Neural cell (in vitro differentiated cells): ENCODE measurements around the gene P2RX1. TPM values are rescaled to one million over a fixed set of nuclear protein-coding genes. Genes with fewer than 3 reads are reported as not detected.

Experiments
- H2AFZ ChIP-seq: fragments of 200-600, 300-800 bp; sonication (generic), shearing (Covaris generic); 2 replicates; pipeline ENCODE4 v1.6.0; 2014; ENCODE audit warnings: low read depth, mild to moderate bottlenecking, antibody characterized with exemption, low read length, moderate library complexity
- H3F3A ChIP-seq: fragments of 200-600 bp; shearing (Covaris generic); 2 replicates; pipeline ENCODE4 v1.6.1; 2016; ENCODE audit warnings: mild to moderate bottlenecking, moderate library complexity, mixed read lengths, antibody characterized with exemption, low read length; ENCODE audit not compliant: insufficient read depth, poor library complexity, severe bottlenecking
- H3K27ac ChIP-seq: fragments of 200-600, 300-800 bp; sonication (generic), shearing (Covaris generic); 2 replicates; pipeline ENCODE4 v1.5.1; 2014; ENCODE audit warnings: mild to moderate bottlenecking, low read length, moderate library complexity
- H3K27me3 ChIP-seq: fragments of 300-800, 200-600 bp; sonication (generic), shearing (Covaris generic); 2 replicates; pipeline ENCODE4 v1.6.0; 2014; ENCODE audit warnings: mild to moderate bottlenecking, low read depth, low read length, moderate library complexity; ENCODE audit not compliant: insufficient read depth
- H3K36me3 ChIP-seq: fragments of 300-800, 200-600 bp; sonication (generic), shearing (Covaris generic); 2 replicates; pipeline ENCODE4 v1.5.1; 2014; ENCODE audit warnings: mild to moderate bottlenecking, antibody characterized with exemption, low read length, moderate library complexity; ENCODE audit not compliant: insufficient read depth
- H3K4me2 ChIP-seq: fragments of 300-800, 200-600 bp; sonication (generic), shearing (Covaris generic); 2 replicates; pipeline ENCODE4 v1.6.0; 2014; ENCODE audit warnings: mild to moderate bottlenecking, low read length
- H3K4me3 ChIP-seq: fragments of 300-800, 200-600 bp; sonication (generic), shearing (Covaris generic); 2 replicates; pipeline ENCODE4 v1.5.1; 2014; ENCODE audit warnings: mild to moderate bottlenecking, low read length, moderate library complexity
- H3K79me2 ChIP-seq: fragments of 200-600 bp; shearing (Covaris generic); replicated peaks from 2 replicates; pipeline ENCODE4 v1.6.0; 2014; ENCODE audit warnings: mild to moderate bottlenecking, low read length, moderate library complexity; ENCODE audit not compliant: insufficient read depth
- H3K9ac ChIP-seq: fragments of 300-800, 200-600 bp; sonication (generic), shearing (Covaris generic); 2 replicates; pipeline ENCODE4 v1.6.1; 2016; ENCODE audit warnings: mild to moderate bottlenecking, low read length, mixed read lengths
- H3K9me2 ChIP-seq: fragments of 200-600 bp; shearing (Covaris generic); 2 replicates; pipeline ENCODE4 v1.6.1; 2016; ENCODE audit warnings: mild to moderate bottlenecking, low read length, mixed read lengths; ENCODE audit not compliant: insufficient read depth
- H3K9me3 ChIP-seq: fragments of 200-600, 300-800 bp; sonication (generic), shearing (Covaris generic); 2 replicates; pipeline ENCODE4 v1.6.1; 2016; ENCODE audit warnings: mild to moderate bottlenecking, mixed run types, low read length, moderate library complexity, mixed read lengths
- H4K20me1 ChIP-seq: fragments of 200-600 bp; shearing (Covaris generic); 2 replicates; pipeline ENCODE4 v1.6.1; 2016; ENCODE audit warnings: mild to moderate bottlenecking, mixed run types; ENCODE audit not compliant: insufficient read depth
- CTCF ChIP-seq: fragments of 450-650 bp; IDR thresholded peaks from 2 replicates; pipeline ENCODE4 v1.5.1; 2014; ENCODE audit warnings: antibody characterized with exemption, mild to moderate bottlenecking, moderate library complexity; ENCODE audit not compliant: poor library complexity, severe bottlenecking
- EP300 ChIP-seq: fragments of 450-650 bp; conservative IDR thresholded peaks from 2 replicates; pipeline ENCODE4 v1.6.1; 2014; ENCODE audit warnings: antibody characterized with exemption, mild to moderate bottlenecking, moderate library complexity; ENCODE audit not compliant: poor library complexity, severe bottlenecking
- EZH2 ChIP-seq: fragments of 200-600, 300-800 bp; shearing (Covaris generic), sonication (generic); IDR thresholded peaks from 2 replicates; pipeline ENCODE4 v1.6.1; 2014; ENCODE audit warnings: antibody characterized with exemption, low read length, borderline replicate concordance, mild to moderate bottlenecking; ENCODE audit not compliant: insufficient read depth, poor library complexity, severe bottlenecking
- MXI1 ChIP-seq: fragments of 450-650 bp; conservative IDR thresholded peaks from 2 replicates; pipeline ENCODE4 v1.6.1; 2014; ENCODE audit warnings: antibody characterized with exemption, mild to moderate bottlenecking; ENCODE audit not compliant: poor library complexity, severe bottlenecking
- POLR2AphosphoS5 ChIP-seq: IDR thresholded peaks from 2 replicates; pipeline ENCODE4 v1.6.1; 2012
- RAD21 ChIP-seq: fragments of 450-650 bp; conservative IDR thresholded peaks from 2 replicates; pipeline ENCODE4 v1.6.1; 2014; ENCODE audit warnings: antibody characterized with exemption, mild to moderate bottlenecking, moderate library complexity
- REST ChIP-seq: IDR thresholded peaks from 2 replicates; pipeline ENCODE4 v1.6.1; 2012; ENCODE audit warnings: borderline replicate concordance
- SMC3 ChIP-seq: fragments of 450-650 bp; conservative IDR thresholded peaks from 2 replicates; pipeline ENCODE4 v1.6.1; 2014; ENCODE audit warnings: antibody characterized with exemption, mild to moderate bottlenecking, moderate library complexity; ENCODE audit not compliant: poor library complexity
- polyA plus RNA-seq: library from polyadenylated mRNA; depleted of rRNA; stranded (reverse); fragments of >200 nt; gene quantifications from 2 replicates; pipeline ENCODE4 v1.2.3, GENCODE V29; 2014

P2RX1 gene
- polyA plus RNA-seq, 1 donor from 2014 or later, result not detected

- Histone ChIP-seq H3K27ac (no peak overlapping the region), H3K4me2 (no peak overlapping the region), H3K4me3 (no peak overlapping the region), H3K9me2 (no peaks in the 10 kb centered on the region), H3K79me2 (no peaks in the 10 kb centered on the region), H3K36me3 (no peaks in the 10 kb centered on the region), H2AFZ (no peak overlapping the region), H3K27me3 (no peaks in the 10 kb centered on the region), H4K20me1 (no peaks in the 10 kb centered on the region), H3F3A (no peaks in the 10 kb centered on the region), H3K9me3 (no peaks in the 10 kb centered on the region), H3K9ac (no peak overlapping the region)
- TF ChIP-seq POLR2AphosphoS5, result no peak
- TF ChIP-seq CTCF, result no peak
- no peak for TF ChIP-seq SMC3
- TF ChIP-seq EZH2, result no peak
- TF ChIP-seq RAD21, result no peak
Observed at GRCh38 chr17:3879591-3880417, 36.5 kb downstream of the P2RX1 start.

- Histone ChIP-seq H3K27ac (no peak overlapping the region), H3K9ac (no peak overlapping the region), H3K9me2 (no peaks in the 10 kb centered on the region), H3F3A (no peaks in the 10 kb centered on the region), H3K36me3 (no peaks in the 10 kb centered on the region), H4K20me1 (no peaks in the 10 kb centered on the region), H3K4me2 (no peak overlapping the region), H3K4me3 (no peak overlapping the region), H3K27me3 (no peaks in the 10 kb centered on the region), H2AFZ (no peak overlapping the region), H3K9me3 (no peaks in the 10 kb centered on the region), H3K79me2 (no peaks in the 10 kb centered on the region)
- no peak for TF ChIP-seq SMC3
- TF ChIP-seq EP300, result no peak
- no peak for TF ChIP-seq POLR2AphosphoS5
- TF ChIP-seq MXI1, result no peak
- no peak for TF ChIP-seq REST
- no peak for TF ChIP-seq RAD21
- no peak for TF ChIP-seq CTCF
Observed at GRCh38 chr17:3879186-3879585, 37.1 kb downstream of the P2RX1 start.
